ENCODE data around the gene VAV2. TPM values are rescaled to one million over a fixed set of nuclear protein-coding genes. Genes with fewer than 3 reads are reported as not detected.

VAV2 gene
- total and polyA plus RNA-seq, 9 of the 15 experiments (the other 6 are each of a cell fraction or from before 2014, with no cell fraction given), result 0.01 to 2.7 (median 1.0) TPM; not detected in 1

GRCh38 chr9:133726401-133727276, 265.5 kb downstream of the VAV2 start (continued):
- TF ChIP-seq STAG1 (CRISPR knock-in tag; IDR thresholded peaks at IDR 0.05; ENCODE audit: borderline replicate concordance), result peak; percentile 56; the same call in 1 of the 2 replicates
- no peak for TF ChIP-seq HMGN3 (IDR thresholded peaks at IDR 0.05; ENCODE audit: borderline replicate concordance, extremely low read depth, insufficient read length, low read depth, low read length)
- TF ChIP-seq CTCF (IDR thresholded peaks at IDR 0.05 in 2 of 3, conservative IDR thresholded peaks at IDR 0.05 in 1 of 3; ENCODE audit: insufficient read depth in 2 of 3, low read depth in 1 of 3, low read length in 3 of 3), result peak; percentile 65 to 70 (median 66)

- H3K27ac ChIP-seq (ENCODE audit: extremely low read depth, low read depth, low read length), result no peak overlapping the region
- peaks cover 0 to 11% of the 10 kb centered on the region in 2 experiments; a peak in 2 of 5 replicates for H3K4me1 ChIP-seq (replicated peaks in 1 of 2; ENCODE audit: control insufficient read depth in 2 of 2, insufficient read depth in 2 of 2, low read length in 2 of 2)
- H3K4me3 ChIP-seq, result no peak overlapping the region
- no peak overlapping the region for H2AFZ ChIP-seq (ENCODE audit: low read depth, low read length)
- no peak overlapping the region for H3K9ac ChIP-seq (ENCODE audit: insufficient read depth in 1 of 2, low read depth in 2 of 2, low read length in 2 of 2)
- H3K79me2 ChIP-seq (ENCODE audit: control insufficient read depth, insufficient read depth, low read length), result no peaks in the 10 kb centered on the region
- intact Hi-C loops (cut with micrococcal nuclease), result loop anchor here (1.0 kb wide), 1 partner anchor 193 kb away; no protein-coding TSS in a partner anchor
- H3K9me3 ChIP-seq (replicated peaks; ENCODE audit: control insufficient read depth, insufficient read depth, low read depth, low read length), result no peaks in the 10 kb centered on the region
- H3K9me1 ChIP-seq (ENCODE audit: control insufficient read depth, insufficient read depth, low read length), result no peaks in the 10 kb centered on the region
- DNase-seq (ENCODE audit: extremely low read depth in 1 of 4, low spot score in 3 of 4) (no peak), FAIRE-seq (no peak), ATAC-seq (no peak)
- TF ChIP-seq PHF8 (IDR thresholded peaks at IDR 0.05; ENCODE audit: borderline replicate concordance, low read length) (no peak), HBP1 (CRISPR knock-in tag; IDR thresholded peaks at IDR 0.05) (no peak), ASH1L (IDR thresholded peaks at IDR 0.05; ENCODE audit: borderline replicate concordance, low read depth, partially characterized antibody) (no peak), ZNF511 (CRISPR knock-in tag; IDR thresholded peaks at IDR 0.05) (no peak), RNF2 (IDR thresholded peaks at IDR 0.05) (no peak)
- H3K27me3 ChIP-seq (ENCODE audit: control insufficient read depth in 2 of 2, insufficient read depth in 2 of 2, low read length in 2 of 2), result peaks cover 3 to 16% of the 10 kb centered on the region in 2 experiments; a peak in 4 of 5 replicates
- no peak overlapping the region for H3K4me2 ChIP-seq (ENCODE audit: insufficient read depth, low read length)
- 0 out of 2 replicates have a peak, but pooled peaks cover 3% of the 10 kb centered on the region for H4K20me1 ChIP-seq (replicated peaks; ENCODE audit: control insufficient read depth, insufficient read depth, low read length)
- no peaks in the 10 kb centered on the region for H3K36me3 ChIP-seq (ENCODE audit: control insufficient read depth, insufficient read depth, low read length)
- in situ Hi-C loops (cut with MboI), result no loop called here
- 1% methylated on average over 7 of the region's 7 CpGs for WGBS (ENCODE audit: insufficient coverage, low coverage, missing lambda C conversion rate)
- BruUV-seq (replicated peaks), result no TSS peak
- ChIA-PET CTCF (ENCODE audit: low intra/inter-chr PET ratio) (interaction anchor here (1.5 to 1.6 kb wide), 2 partner anchors 193 to 319 kb away, joined by 3 to 8 read pairs; no protein-coding TSS in a partner anchor), POLR2A (no interaction called here)
Measured at GRCh38 chr9:133725886-133726285, 266.2 kb downstream of the VAV2 start.

Measured in K562 (cell line).